ENCODE data around the gene CTRL. TPM values are rescaled to one million over a fixed set of nuclear protein-coding genes. Genes with fewer than 3 reads are reported as not detected.

The CTRL gene
- total and polyA plus RNA-seq, 4 donors = 1.0 to 2.5 (median 2.0) TPM; not detected in 1

DNA sequence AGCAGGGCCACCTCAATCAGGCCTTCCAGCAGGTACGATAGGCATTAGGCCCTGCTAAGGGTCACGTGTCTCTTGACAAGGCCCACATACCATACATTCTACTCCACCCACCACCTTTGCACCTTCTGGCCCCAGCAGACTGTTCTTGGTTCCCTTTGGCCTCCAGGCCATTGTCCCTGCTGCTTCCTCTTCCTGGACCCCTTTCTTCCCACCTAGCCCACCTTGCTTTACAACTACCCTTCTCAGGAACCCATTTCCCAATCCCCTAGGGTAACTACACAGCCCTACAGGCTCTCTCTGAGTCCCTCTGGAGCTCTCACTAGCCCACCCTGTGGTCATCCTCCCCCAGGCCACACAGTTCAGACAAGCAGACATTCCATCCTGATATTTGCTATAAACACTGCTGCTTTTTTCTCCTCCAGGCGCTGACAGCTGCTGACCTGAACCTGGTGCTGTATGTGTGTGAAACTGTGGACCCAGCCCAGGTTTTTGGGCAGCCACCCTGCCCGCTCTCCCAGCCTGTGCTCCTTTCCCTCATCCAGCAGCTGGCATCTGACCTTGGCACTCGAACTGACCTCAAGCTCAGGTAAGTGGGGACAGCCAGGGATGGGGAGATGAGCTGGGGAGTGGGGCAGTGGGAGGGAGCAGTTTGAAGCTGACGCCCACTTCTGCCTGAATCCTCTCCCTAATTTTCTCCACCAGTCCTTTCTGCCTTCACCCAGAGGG, 48.4 kb downstream of the CTRL start:
- ATAC-seq (ENCODE audit: insufficient read depth, low FRiP score) = no peak
- WGBS, 2 donors = 74 to 90% methylated on average over 6 of the region's 6 CpGs

DNA sequence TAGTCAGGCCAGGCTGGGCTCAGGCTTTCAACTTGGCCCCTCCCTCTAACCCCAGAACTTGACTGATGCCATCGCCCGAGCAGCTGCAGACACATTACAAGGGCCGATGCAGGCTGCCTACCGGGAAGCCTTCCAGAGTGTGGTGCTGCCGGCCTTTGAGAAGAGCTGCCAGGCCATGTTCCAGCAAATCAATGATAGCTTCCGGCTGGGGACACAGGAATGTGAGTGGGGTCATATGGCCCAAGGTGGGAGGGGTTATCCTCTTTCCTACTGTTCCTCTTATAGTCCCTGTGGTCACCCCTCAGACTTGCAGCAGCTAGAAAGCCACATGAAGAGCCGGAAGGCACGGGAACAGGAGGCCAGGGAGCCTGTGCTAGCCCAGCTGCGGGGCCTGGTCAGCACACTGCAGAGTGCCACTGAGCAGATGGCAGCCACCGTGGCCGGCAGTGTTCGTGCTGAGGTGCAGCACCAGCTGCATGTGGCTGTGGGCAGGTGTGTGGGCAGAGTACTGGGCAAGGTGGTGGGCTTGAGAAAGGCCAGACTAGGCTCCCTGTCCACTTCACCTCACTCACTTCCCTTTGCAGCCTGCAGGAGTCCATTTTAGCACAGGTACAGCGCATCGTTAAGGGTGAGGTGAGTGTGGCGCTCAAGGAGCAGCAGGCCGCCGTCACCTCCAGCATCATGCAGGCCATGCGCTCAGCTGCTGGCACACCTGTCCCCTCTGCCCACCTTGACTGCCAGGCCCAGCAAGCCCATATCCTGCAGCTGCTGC, 49.1 kb downstream of the CTRL start:
- WGBS, 2 donors = 79 to 86% methylated on average over 18 of the region's 18 CpGs
- H3K4me1 ChIP-seq (ENCODE audit: control insufficient read depth in 5 of 5, insufficient read depth in 5 of 5, low read length in 5 of 5) = peaks cover 0 to 11% (median 3%) of the 10 kb centered on the region in 5 donors
- H3K9ac ChIP-seq (ENCODE audit: insufficient read depth in 1 of 2, low read length in 2 of 2) = no peak overlapping the region
- no peaks in the 10 kb centered on the region for H3K9me3 ChIP-seq (ENCODE audit: control insufficient read depth in 4 of 4, insufficient read depth in 3 of 4, low read length in 3 of 4)
- no peaks in the 10 kb centered on the region for H3K27me3 ChIP-seq (ENCODE audit: control insufficient read depth in 3 of 3, insufficient read depth in 3 of 3, low read length in 2 of 3)
- DNase-seq = no peak
- H3K4me3 ChIP-seq = no peak overlapping the region
- peak overlapping the region in 1 of 2 donors; percentile 63 for H3K27ac ChIP-seq (ENCODE audit: low read depth in 1 of 2, low read length in 1 of 2)
- ATAC-seq (ENCODE audit: insufficient read depth, low FRiP score) = no peak
- H3K36me3 ChIP-seq (ENCODE audit: control insufficient read depth in 4 of 4, insufficient read depth in 4 of 4, low read length in 4 of 4) = peaks cover 10 to 70% (median 53%) of the 10 kb centered on the region in 4 donors
- TF ChIP-seq, protein P1, sequence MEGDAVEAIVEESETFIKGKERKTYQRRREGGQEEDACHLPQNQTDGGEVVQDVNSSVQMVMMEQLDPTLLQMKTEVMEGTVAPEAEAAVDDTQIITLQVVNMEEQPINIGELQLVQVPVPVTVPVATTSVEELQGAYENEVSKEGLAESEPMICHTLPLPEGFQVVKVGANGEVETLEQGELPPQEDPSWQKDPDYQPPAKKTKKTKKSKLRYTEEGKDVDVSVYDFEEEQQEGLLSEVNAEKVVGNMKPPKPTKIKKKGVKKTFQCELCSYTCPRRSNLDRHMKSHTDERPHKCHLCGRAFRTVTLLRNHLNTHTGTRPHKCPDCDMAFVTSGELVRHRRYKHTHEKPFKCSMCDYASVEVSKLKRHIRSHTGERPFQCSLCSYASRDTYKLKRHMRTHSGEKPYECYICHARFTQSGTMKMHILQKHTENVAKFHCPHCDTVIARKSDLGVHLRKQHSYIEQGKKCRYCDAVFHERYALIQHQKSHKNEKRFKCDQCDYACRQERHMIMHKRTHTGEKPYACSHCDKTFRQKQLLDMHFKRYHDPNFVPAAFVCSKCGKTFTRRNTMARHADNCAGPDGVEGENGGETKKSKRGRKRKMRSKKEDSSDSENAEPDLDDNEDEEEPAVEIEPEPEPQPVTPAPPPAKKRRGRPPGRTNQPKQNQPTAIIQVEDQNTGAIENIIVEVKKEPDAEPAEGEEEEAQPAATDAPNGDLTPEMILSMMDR (IDR thresholded peaks at IDR 0.05; ENCODE audit: control extremely low read depth, extremely low read depth) = no peak

More for the DNA sequence above, 48.4 kb downstream of the CTRL start:
- Histone ChIP-seq H3K9ac (ENCODE audit: insufficient read depth in 1 of 2, low read length in 2 of 2) (no peak overlapping the region), H3K27ac (ENCODE audit: low read depth in 1 of 2, low read length in 1 of 2) (peak overlapping the region in 1 of 2 donors; percentile 18), H3K27me3 (ENCODE audit: control insufficient read depth in 3 of 3, insufficient read depth in 3 of 3, low read length in 2 of 3) (no peaks in the 10 kb centered on the region), H3K4me1 (ENCODE audit: control insufficient read depth in 5 of 5, insufficient read depth in 5 of 5, low read length in 5 of 5) (peaks cover 0 to 11% (median 3%) of the 10 kb centered on the region in 5 donors), H3K9me3 (ENCODE audit: control insufficient read depth in 4 of 4, insufficient read depth in 3 of 4, low read length in 3 of 4) (no peaks in the 10 kb centered on the region), H3K36me3 (ENCODE audit: control insufficient read depth in 4 of 4, insufficient read depth in 4 of 4, low read length in 4 of 4) (peaks cover 10 to 63% (median 46%) of the 10 kb centered on the region in 4 donors), H3K4me3 (no peak overlapping the region)
- DNase-seq = no peak
- TF ChIP-seq, protein P1 (IDR thresholded peaks at IDR 0.05; ENCODE audit: control extremely low read depth, extremely low read depth) = no peak

DNA sequence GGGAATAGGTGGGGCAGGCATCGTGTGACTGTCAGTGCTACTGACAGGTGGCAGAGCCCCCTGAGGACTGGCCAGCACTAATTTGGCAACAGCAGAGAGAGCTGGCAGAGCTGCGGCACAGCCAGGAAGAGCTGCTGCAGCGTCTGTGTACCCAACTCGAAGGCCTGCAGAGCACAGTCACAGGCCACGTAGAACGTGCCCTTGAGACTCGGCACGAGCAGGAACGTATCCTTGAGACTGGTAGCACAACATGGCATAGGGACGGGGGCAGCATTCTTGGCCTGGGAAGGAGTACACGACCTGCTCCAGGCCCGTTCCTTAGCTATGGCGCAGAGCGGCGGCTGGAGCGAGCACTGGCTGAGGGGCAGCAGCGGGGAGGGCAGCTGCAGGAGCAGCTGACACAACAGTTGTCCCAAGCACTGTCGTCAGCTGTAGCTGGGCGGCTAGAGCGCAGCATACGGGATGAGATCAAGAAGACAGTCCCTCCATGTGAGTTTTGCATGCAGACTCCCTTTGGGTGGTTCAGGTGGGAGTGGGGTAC, 50.0 kb downstream of the CTRL start:
- no peaks in the 10 kb centered on the region for H3K9me3 ChIP-seq (ENCODE audit: control insufficient read depth in 4 of 4, insufficient read depth in 3 of 4, low read length in 3 of 4)
- H3K27ac ChIP-seq (ENCODE audit: low read depth in 1 of 2, low read length in 1 of 2) = peak overlapping the region in 1 of 2 donors; percentile 63
- H3K4me3 ChIP-seq = no peak overlapping the region
- H3K36me3 ChIP-seq (ENCODE audit: control insufficient read depth in 4 of 4, insufficient read depth in 4 of 4, low read length in 4 of 4) = peaks cover 10 to 79% (median 59%) of the 10 kb centered on the region in 4 donors
- peaks cover 0 to 11% (median 3%) of the 10 kb centered on the region in 5 donors for H3K4me1 ChIP-seq (ENCODE audit: control insufficient read depth in 5 of 5, insufficient read depth in 5 of 5, low read length in 5 of 5)
- ATAC-seq (ENCODE audit: insufficient read depth, low FRiP score) = no peak
- WGBS, 2 donors = 93 to 94% methylated on average over 21 of the region's 21 CpGs
- no peaks in the 10 kb centered on the region for H3K27me3 ChIP-seq (ENCODE audit: control insufficient read depth in 3 of 3, insufficient read depth in 3 of 3, low read length in 2 of 3)
- TF ChIP-seq, protein P1 (IDR thresholded peaks at IDR 0.05; ENCODE audit: control extremely low read depth, extremely low read depth) = no peak
- H3K9ac ChIP-seq (ENCODE audit: insufficient read depth in 1 of 2, low read length in 2 of 2) = no peak overlapping the region
- DNase-seq = no peak
